Measurements from ENCODE around the gene APBA3. TPM values are rescaled to one million over a fixed set of nuclear protein-coding genes. Genes with fewer than 3 reads are reported as not detected.

APBA3 gene, protein sequence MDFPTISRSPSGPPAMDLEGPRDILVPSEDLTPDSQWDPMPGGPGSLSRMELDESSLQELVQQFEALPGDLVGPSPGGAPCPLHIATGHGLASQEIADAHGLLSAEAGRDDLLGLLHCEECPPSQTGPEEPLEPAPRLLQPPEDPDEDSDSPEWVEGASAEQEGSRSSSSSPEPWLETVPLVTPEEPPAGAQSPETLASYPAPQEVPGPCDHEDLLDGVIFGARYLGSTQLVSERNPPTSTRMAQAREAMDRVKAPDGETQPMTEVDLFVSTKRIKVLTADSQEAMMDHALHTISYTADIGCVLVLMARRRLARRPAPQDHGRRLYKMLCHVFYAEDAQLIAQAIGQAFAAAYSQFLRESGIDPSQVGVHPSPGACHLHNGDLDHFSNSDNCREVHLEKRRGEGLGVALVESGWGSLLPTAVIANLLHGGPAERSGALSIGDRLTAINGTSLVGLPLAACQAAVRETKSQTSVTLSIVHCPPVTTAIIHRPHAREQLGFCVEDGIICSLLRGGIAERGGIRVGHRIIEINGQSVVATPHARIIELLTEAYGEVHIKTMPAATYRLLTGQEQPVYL
- 11.8 to 15.4 TPM (median 12.4 TPM) in 5 replicates for total RNA-seq (2022; extraction: Qiagen RNA extraction; ENCODE audit: low read depth)

DNA sequence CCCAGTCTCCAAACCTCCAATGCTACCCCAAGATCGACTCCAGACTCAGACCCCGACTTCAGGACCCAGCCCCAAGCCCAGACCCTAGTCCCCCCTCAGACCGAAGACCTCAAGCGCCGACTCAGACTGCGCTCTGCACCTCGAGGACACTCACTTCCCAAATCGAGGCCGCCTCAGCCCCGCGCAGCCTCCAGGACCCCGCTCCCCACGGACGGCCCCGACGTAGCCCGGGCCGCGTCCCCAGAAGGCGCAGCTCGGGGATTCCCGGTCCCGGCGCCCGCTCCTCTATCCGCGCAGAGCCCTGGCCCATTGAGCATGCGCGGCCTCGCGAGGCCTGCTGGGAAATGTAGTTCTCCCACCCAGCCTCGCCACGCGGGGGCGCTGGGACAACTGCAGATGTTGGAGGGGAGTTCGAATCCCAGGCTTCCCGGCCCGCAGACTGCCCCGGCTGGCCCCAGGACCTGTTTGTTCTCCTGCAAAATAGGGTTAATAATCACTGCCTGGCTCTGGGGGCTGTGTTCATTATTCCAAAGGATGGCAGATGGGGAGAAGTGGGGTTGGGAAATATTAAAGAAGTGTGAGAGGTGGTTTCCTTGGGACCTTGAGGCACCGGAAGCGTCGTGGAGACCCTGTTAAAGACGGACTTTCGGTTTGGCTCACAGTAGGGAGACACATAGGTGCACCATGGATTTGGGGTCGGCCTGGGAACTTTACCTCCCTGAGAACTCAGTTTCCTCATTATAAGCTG lies at the start of gene APBA3:
Gene APBA3 (minus strand): TSS at position 311 of the 748 bp plus-strand sequence. CDS start 1,428 bp downstream, outside the sequence.

DNA sequence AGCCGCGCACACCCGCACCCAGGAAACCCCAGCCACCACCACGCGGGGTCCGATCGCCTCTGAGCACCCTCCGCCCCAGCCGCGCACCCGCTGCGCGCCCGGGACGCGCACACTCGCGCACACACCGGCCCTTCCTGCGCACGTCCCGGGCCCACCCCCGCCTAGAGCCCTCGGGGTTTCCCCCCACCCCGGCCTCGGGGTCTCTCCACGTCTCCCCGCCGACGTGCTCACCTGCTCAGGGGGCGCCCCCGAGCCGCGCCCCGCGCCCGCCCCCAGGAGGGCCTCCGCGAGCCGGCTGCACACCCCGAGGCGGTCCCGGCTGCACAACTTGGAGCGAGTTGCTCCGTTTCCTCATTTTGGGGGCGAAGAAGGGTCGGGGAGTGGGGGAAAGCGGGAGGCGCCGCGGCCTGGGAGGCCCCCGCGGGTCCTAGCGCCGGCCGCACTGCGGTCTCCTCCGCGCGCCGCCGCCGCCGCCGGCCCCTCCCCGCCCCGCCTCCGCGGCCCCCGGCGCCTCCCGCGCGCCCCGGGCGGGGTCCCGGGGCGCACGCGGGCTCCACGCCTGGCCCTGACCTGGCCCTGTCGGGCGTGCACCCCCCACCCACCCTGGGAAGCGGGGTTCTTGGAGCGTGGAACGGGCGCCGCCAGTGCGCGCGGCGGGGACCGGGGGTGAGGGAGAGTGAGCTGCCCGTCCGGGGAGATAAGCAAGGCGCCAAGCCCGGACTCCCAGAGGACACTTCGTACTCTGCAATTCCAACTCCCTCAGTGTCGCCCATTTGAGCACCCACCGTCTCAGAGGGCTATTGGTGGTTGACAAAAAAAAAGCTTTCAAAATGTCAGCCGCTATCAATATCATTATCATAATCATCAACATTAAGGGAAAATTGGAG lies 24.7 kb upstream of the APBA3 start, which contains the start of gene MATK:
Gene MATK (minus strand): TSS at position 444 of the 887 bp plus-strand sequence. CDS start 1,246 bp downstream, outside the sequence.

DNA sequence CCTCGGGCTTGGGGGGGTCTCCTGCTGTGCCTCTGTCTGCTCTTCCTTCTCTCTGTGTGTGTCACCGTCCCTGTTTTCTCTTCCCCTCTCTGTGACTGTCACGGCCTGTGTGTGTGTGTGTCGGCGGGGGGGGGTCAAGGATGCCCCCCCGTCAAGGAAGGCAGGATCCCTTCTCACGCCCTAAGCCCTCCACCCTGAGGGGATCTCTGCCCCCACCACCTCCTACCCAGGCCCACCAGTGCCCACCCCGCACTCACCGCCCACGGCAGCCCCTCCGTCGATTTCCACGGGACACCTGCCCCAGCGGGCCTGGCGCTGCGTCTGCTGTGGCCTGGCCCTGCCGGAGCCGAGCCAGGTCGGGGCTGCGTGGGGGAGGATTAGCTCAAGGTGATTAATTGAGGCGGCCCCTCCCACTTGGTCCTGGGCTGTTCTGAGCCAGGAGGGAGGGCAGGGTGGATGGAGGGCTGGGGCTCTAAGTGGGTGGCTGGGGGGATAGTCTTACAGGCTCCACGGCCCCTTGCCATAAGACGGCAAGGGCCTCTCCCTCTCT lies 10.5 kb upstream of the APBA3 start, which contains the start of gene RAX2:
Gene RAX2 (minus strand): TSS at position 323 of the 550 bp plus-strand sequence. CDS start 486 bp downstream, outside the sequence.

DNA sequence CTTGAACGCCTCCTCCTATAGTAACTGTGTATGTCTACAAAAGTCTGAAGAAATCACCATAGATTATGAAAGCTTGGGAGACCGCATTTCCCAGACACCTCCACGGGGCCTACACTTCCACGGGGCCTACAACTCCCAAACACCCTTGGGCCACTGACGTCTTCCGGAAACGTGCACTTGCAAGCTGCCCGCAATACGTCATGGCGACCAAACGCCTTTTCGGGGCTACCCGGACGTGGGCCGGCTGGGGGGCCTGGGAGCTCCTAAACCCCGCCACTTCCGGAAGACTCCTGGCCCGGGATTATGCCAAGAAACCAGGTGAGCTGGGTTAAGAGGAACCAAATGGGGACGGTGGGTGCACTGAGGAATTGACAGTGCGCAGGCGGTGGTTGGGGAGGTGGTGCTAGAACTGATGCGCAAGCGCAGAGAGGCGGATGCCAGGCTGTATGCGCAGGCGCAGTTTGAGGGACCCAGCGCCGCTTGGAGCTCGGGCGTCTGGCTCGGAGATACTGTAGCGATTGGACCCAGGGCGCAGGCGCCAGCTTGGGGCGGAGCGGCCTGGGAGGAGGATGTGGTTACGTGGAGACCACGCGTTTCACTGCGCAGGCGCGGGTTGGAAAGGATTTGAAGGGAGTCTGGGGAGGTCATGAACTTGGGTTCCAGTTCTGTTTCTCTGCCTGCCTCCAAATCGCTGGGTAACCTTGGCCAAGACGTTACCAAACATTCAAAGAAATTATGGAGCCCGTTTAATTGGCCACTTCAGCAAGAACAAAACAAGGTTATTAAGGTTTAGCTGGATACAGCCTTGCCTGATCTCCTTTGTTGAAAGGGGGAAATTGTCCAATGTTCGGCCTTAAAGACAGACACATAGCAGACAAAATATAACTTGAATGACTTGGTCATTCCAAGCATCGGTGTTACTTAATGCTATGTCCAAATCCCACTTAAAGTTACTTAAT lies 1.3 kb upstream of the APBA3 start, which contains the start of gene MRPL54:
Gene MRPL54 (plus strand): TSS at position 182 of the 959 bp plus-strand sequence. CDS start 19 bp downstream, at position 201.

DNA sequence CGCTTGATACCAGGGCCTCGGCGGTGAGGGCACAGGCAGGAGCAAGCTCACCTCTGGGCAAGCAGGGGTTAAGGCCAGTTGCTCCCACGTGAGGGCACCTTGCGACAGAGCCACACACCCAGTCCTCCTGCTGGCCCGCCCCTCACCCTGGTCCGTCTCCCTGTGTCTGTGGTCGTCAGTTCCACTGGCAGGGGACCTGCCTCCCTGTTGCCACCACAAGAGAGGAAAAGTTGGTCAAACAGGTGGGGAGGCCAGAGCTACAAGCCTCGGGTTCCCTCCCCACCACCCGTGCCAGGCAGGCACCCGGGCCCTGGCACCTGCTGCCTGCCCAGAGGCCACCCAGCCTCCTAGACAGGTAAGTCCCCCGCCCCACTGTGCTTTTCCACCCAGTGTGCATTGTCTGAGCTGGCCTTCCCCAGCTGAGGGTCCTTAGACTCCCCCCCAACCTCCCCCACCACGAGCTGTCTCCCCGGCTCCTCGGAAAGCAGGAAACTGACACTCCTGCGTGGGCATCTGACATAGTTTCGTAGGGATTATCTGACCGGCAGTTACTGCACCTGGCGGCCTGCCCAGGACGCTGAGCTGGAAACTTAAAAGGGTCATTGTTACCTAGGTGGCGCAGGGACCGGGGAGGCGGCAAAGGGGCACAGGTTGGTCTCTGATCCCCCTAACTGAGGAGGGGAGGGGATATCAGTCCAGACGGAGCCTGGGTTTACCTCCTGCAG lies 53.1 kb downstream of the APBA3 start, which contains the start of gene TJP3:
Gene TJP3 (plus strand): TSS at position 178 of the 725 bp plus-strand sequence. CDS start 20,049 bp downstream, outside the sequence.

Other genes starting within 250 kb of the APBA3 start
- not detected in 5 replicates for gene TEKTIP1, start 222.5 kb downstream of the APBA3 start, total RNA-seq (2022; extraction: Qiagen RNA extraction; ENCODE audit: low read depth)
- 127 to 180 TPM (median 171 TPM) in 5 replicates for gene MFSD12, start 204.1 kb downstream of the APBA3 start, total RNA-seq (2022; extraction: Qiagen RNA extraction; ENCODE audit: low read depth)
- 45.4 to 71.9 TPM (median 69.9 TPM) in 5 replicates for gene HMG20B, start 188.7 kb downstream of the APBA3 start, total RNA-seq (2022; extraction: Qiagen RNA extraction; ENCODE audit: low read depth)
- 0.13 to 0.28 TPM (median 0.21 TPM) in 5 replicates for gene GIPC3, start 176.2 kb downstream of the APBA3 start, total RNA-seq (2022; extraction: Qiagen RNA extraction; ENCODE audit: low read depth)
- 0.54 to 0.91 TPM (median 0.74 TPM) in 5 replicates for gene TBXA2R, start 154.8 kb downstream of the APBA3 start, total RNA-seq (2022; extraction: Qiagen RNA extraction; ENCODE audit: low read depth)
- gene CACTIN, start 134.9 kb downstream of the APBA3 start, total RNA-seq (2022; extraction: Qiagen RNA extraction; ENCODE audit: low read depth): 14.3 to 21.3 TPM (median 19.3 TPM) in 5 replicates
- gene PIP5K1C, start 61.2 kb downstream of the APBA3 start, total RNA-seq (2022; extraction: Qiagen RNA extraction; ENCODE audit: low read depth): 9.1 to 13.8 TPM (median 12.0 TPM) in 5 replicates
- gene TJP3, start 53.3 kb downstream of the APBA3 start, total RNA-seq (2022; extraction: Qiagen RNA extraction; ENCODE audit: low read depth): 0.19 to 0.96 TPM (median 0.74 TPM) in 5 replicates
- 62.0 to 80.2 TPM (median 67.1 TPM) in 5 replicates for gene MRPL54, start 990 bp upstream of the APBA3 start, total RNA-seq (2022; extraction: Qiagen RNA extraction; ENCODE audit: low read depth)
- not detected in 5 replicates for gene RAX2, start 10.5 kb upstream of the APBA3 start, total RNA-seq (2022; extraction: Qiagen RNA extraction; ENCODE audit: low read depth)
- gene MATK, start 24.7 kb upstream of the APBA3 start, total RNA-seq (2022; extraction: Qiagen RNA extraction; ENCODE audit: low read depth): 1.1 to 2.1 TPM (median 1.7 TPM) in 5 replicates
- 0.14 to 0.16 TPM in 2 of 5 replicates, not detected in the others for gene ZFR2, start 107.3 kb upstream of the APBA3 start, total RNA-seq (2022; extraction: Qiagen RNA extraction; ENCODE audit: low read depth)
- 0.05 to 0.12 TPM (median 0.11 TPM) in 4 of 5 replicates, not detected in the other for gene ATCAY, start 119.0 kb upstream of the APBA3 start, total RNA-seq (2022; extraction: Qiagen RNA extraction; ENCODE audit: low read depth)
- gene NMRK2, start 171.4 kb upstream of the APBA3 start, total RNA-seq (2022; extraction: Qiagen RNA extraction; ENCODE audit: low read depth): not detected in 5 replicates
- 47.6 to 56.3 TPM (median 52.9 TPM) in 5 replicates for gene DAPK3, start 209.4 kb upstream of the APBA3 start, total RNA-seq (2022; extraction: Qiagen RNA extraction; ENCODE audit: low read depth)
- 884 to 1,119 TPM (median 1,105 TPM) in 5 replicates for gene EEF2, start 223.8 kb upstream of the APBA3 start, total RNA-seq (2022; extraction: Qiagen RNA extraction; ENCODE audit: low read depth)
- 12.2 to 19.1 TPM (median 16.8 TPM) in 5 replicates for gene PIAS4, start 246.0 kb upstream of the APBA3 start, total RNA-seq (2022; extraction: Qiagen RNA extraction; ENCODE audit: low read depth)